Body of pancreas (tissue), 4 donors: ENCODE results near the gene SELENOP.

Source experiments
- POLR2A ChIP-seq, 3 donors: fragments of 450-650 bp; IDR thresholded peaks; one replicate each; pipeline ENCODE4 v1.6.1; 2016; ENCODE audit warnings: antibody characterized with exemption in 3 of 3, mild to moderate bottlenecking in 2 of 3
- TF ChIP-seq, protein P1 (sequence below), 7 experiments: fragments of 450-650 bp in 4 of 7; fragments of 200-600 bp in 3 of 7; sonication (generic) in 3 of 7; IDR thresholded peaks; one replicate each; pipeline ENCODE4 v1.5.1; 2016 to 2019; ENCODE audit warnings: antibody characterized with exemption in 7 of 7

DNA sequence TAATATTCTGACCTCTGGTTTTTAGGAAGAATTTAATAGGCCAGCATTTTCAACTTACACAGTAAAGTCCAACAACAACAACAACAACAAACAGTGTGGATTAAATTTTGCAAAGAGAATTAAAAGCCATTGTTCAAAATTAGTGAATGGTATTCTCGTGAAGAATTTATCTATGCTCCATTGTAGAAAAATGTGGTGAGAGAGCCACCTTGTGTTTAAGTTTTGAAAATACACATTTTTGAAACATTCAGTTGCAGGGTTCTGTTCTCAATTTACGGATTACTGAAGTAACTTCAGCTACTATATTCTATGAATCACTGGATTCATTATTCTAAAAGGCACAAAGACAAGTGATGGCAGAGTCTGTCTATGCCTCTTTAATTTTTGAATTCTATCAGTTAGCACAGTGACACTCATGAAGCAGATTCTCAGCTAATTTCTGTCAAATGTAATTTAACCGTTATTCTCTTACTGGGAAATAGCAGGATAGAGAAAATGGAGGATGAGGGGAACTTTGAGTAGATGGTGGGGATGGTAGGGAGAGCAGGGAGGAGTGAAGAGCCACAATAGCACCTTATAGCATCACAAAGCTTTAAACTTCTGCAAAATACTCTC lies 44.1 kb downstream of the SELENOP start:
- TF ChIP-seq, protein P1, sequence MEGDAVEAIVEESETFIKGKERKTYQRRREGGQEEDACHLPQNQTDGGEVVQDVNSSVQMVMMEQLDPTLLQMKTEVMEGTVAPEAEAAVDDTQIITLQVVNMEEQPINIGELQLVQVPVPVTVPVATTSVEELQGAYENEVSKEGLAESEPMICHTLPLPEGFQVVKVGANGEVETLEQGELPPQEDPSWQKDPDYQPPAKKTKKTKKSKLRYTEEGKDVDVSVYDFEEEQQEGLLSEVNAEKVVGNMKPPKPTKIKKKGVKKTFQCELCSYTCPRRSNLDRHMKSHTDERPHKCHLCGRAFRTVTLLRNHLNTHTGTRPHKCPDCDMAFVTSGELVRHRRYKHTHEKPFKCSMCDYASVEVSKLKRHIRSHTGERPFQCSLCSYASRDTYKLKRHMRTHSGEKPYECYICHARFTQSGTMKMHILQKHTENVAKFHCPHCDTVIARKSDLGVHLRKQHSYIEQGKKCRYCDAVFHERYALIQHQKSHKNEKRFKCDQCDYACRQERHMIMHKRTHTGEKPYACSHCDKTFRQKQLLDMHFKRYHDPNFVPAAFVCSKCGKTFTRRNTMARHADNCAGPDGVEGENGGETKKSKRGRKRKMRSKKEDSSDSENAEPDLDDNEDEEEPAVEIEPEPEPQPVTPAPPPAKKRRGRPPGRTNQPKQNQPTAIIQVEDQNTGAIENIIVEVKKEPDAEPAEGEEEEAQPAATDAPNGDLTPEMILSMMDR (IDR thresholded peaks at IDR 0.05) = peak in 6 of 7 experiments; percentile 40 to 67 (median 52)
- TF ChIP-seq POLR2A (IDR thresholded peaks at IDR 0.05) = no peak
